Fibroblast of skin of right biceps (primary cell): ENCODE measurements around the gene PRXL2C.
A peak's percentile ranks its signal among the peaks of the same experiment; 100 is the strongest.
"Not testable (repeated sequence)": the region's sequence is repeated elsewhere in the genome, so short reads cannot be mapped to it uniquely, and the experiment has no call there.

ENCODE experiments used
- DNase-seq: peaks from one replicate; pipeline ENCODE4 v3.0.0-alpha.2; 2013

Gene PRXL2C

GRCh38 chr9:96655198-96655851, at the start of gene PRXL2C:
Gene PRXL2C, minus strand, starts transcription at chr9:96655317. Its CDS starts 36 bp downstream, at chr9:96655281.
- DNase-seq, result peak; percentile 51

GRCh38 chr9:96700721-96701375, 45.7 kb upstream of the PRXL2C start:
- DNase-seq, result not testable (repeated sequence)

GRCh38 chr9:96691326-96691725, 36.2 kb upstream of the PRXL2C start:
- no peak for DNase-seq

- no peak for DNase-seq
Measured at GRCh38 chr9:96688745-96689464, 33.8 kb upstream of the PRXL2C start.

- no peak for DNase-seq
Measured at GRCh38 chr9:96688187-96688586, 33.1 kb upstream of the PRXL2C start.

- DNase-seq, result peak; percentile 85
Measured at GRCh38 chr9:96686638-96687335, 31.7 kb upstream of the PRXL2C start.

GRCh38 chr9:96680812-96681499, 25.8 kb upstream of the PRXL2C start:
- DNase-seq, result no peak

- peak; percentile 33 for DNase-seq
Measured at GRCh38 chr9:96674906-96675538, 19.9 kb upstream of the PRXL2C start.

- DNase-seq, result not testable (repeated sequence)
Measured at GRCh38 chr9:96673786-96674185, 18.7 kb upstream of the PRXL2C start.

- DNase-seq, result no peak
Measured at GRCh38 chr9:96668868-96669534, 13.9 kb upstream of the PRXL2C start.

- no peak for DNase-seq
Measured at GRCh38 chr9:96667363-96667728, 12.2 kb upstream of the PRXL2C start.

- peak; percentile 71 for DNase-seq
Measured at GRCh38 chr9:96666653-96667362, 11.7 kb upstream of the PRXL2C start.

- no peak for DNase-seq
Measured at GRCh38 chr9:96665789-96666188, 10.7 kb upstream of the PRXL2C start.

- DNase-seq, result no peak
Measured at GRCh38 chr9:96663506-96664120, 8.5 kb upstream of the PRXL2C start.

GRCh38 chr9:96661711-96662110, 6.6 kb upstream of the PRXL2C start:
- DNase-seq, result peak; percentile 46

GRCh38 chr9:96660692-96661248, 5.7 kb upstream of the PRXL2C start:
- DNase-seq, result no peak

GRCh38 chr9:96654450-96655197, 493 bp downstream of the PRXL2C start:
- DNase-seq, result peak; percentile 81

GRCh38 chr9:96651626-96652025, 3.5 kb downstream of the PRXL2C start:
- peak; percentile 50 for DNase-seq

GRCh38 chr9:96649620-96650324, 5.3 kb downstream of the PRXL2C start:
- DNase-seq, result no peak
